T-cell (primary cell): ENCODE measurements around the gene RUVBL1. TPM values are rescaled to one million over a fixed set of nuclear protein-coding genes. Genes with fewer than 3 reads are reported as not detected.

ENCODE experiments used
- ATAC-seq, 4 experiments: fragments of 200-7000 bp in 3 of 4; fragments of 150-1000 bp in 1 of 4; cut with Tn5 transposase; replicated peaks in 1 of 4; 1 replicate in 3 of 4; 2 replicates in 1 of 4; pipeline ENCODE4 v1.10.0; 2021; ENCODE audit warnings: moderate library complexity in 3 of 4, mild to moderate bottlenecking in 2 of 4, moderate number of reproducible peaks in 1 of 4
- CTCF ChIA-PET, 2 donors: fragments of 300-600 bp; sonication (Branson Sonifier 250); formaldehyde crosslinking; loops; one replicate each; lab custom pipeline; 2022; ENCODE audit warnings: antibody characterized with exemption in 2 of 2; lab: Charles Lee
- POLR2A ChIA-PET, 2 donors: fragments of 300-600 bp; sonication (Branson Sonifier 250); formaldehyde crosslinking; loops; one replicate each; lab custom pipeline; 2022; ENCODE audit warnings: antibody characterized with exemption in 2 of 2; lab: Charles Lee
- DNase-seq, 35 experiments: peaks; one replicate each; pipeline versions ENCODE4 v3.0.0 to v3.0.0-alpha.2; 2013 to 2023
- H3K27ac ChIP-seq: one replicate; pipeline ENCODE4 v1.5.1; 2013; ENCODE audit warnings: low read length
- H3K27me3 ChIP-seq, 2 experiments: replicated peaks in 1 of 2; 1 replicate in 1 of 2; 2 replicates in 1 of 2; pipeline versions ENCODE4 v1.6.1 to v1.7.0; 2013; ENCODE audit warnings: low read length in 1 of 2, mixed read lengths in 1 of 2; ENCODE audit not compliant: control insufficient read depth in 2 of 2, insufficient read depth in 2 of 2; ENCODE audit errors: extremely low read depth in 1 of 2
- H3K36me3 ChIP-seq, 2 donors: 1 replicate in 1 of 2; 2 replicates in 1 of 2; pipeline versions ENCODE4 v1.6.1 to v1.7.0; 2013; ENCODE audit warnings: low read length in 1 of 2; ENCODE audit not compliant: control insufficient read depth in 2 of 2, insufficient read depth in 1 of 2; ENCODE audit errors: extremely low read depth in 1 of 2
- H3K4me1 ChIP-seq, 2 experiments: 1 replicate in 1 of 2; 2 replicates in 1 of 2; pipeline versions ENCODE4 v1.6.1 to v1.7.0; 2013; ENCODE audit warnings: low read length in 2 of 2, mixed read lengths in 1 of 2; ENCODE audit not compliant: insufficient read depth in 2 of 2, control insufficient read depth in 1 of 2; ENCODE audit errors: extremely low read depth in 1 of 2
- H3K4me3 ChIP-seq, 2 donors: 1 replicate in 1 of 2; 2 replicates in 1 of 2; pipeline versions ENCODE4 v1.5.1 to v1.7.0; 2013; ENCODE audit warnings: mild to moderate bottlenecking in 2 of 2, low read length in 1 of 2, moderate library complexity in 1 of 2; ENCODE audit not compliant: control insufficient read depth in 1 of 2; ENCODE audit errors: extremely low read depth in 1 of 2
- H3K9me3 ChIP-seq: 2 replicates; pipeline ENCODE4 v1.7.0; 2013
- H3K27ac Mint-ChIP-seq, 2 donors: one replicate each; pipeline ENCODE4 v1.8.0; 2020 to 2021; ENCODE audit warnings: mild to moderate bottlenecking in 2 of 2, mixed read lengths in 2 of 2
- H3K27me3 Mint-ChIP-seq, 2 donors: one replicate each; pipeline ENCODE4 v1.8.0; 2021 to 2022; ENCODE audit warnings: mixed read lengths in 2 of 2
- H3K36me3 Mint-ChIP-seq: one replicate; pipeline ENCODE4 v1.8.0; 2021; ENCODE audit warnings: mixed read lengths
- H3K4me1 Mint-ChIP-seq, 3 donors: one replicate each; pipeline ENCODE4 v1.8.0; 2020 to 2022; ENCODE audit warnings: mixed read lengths in 3 of 3, mild to moderate bottlenecking in 1 of 3
- H3K4me3 Mint-ChIP-seq, 3 donors: one replicate each; pipeline ENCODE4 v1.8.0; 2020 to 2022; ENCODE audit warnings: mild to moderate bottlenecking in 3 of 3, mixed read lengths in 3 of 3, moderate library complexity in 3 of 3
- H3K9me3 Mint-ChIP-seq, 3 donors: one replicate each; pipeline ENCODE4 v1.8.0; 2020 to 2022; ENCODE audit warnings: mixed read lengths in 3 of 3
- WGBS: methylation state at CpG from one replicate; pipeline ENCODE4 v1.1.5; 2013; ENCODE audit warnings: missing lambda C conversion rate; ENCODE audit not compliant: insufficient coverage; 5-methylcytosine and 5-hydroxymethylcytosine counted together
- total RNA-seq, 35 experiments: library from RNA in 6 of 35; stranded (reverse) in 6 of 35; fragments of 120-200 nt in 1 of 35; gene quantifications; one replicate each; pipeline versions ENCODE4 v1.2.1 to v1.2.4 and lab custom pipeline; 2013 to 2026

RUVBL1 gene
- total RNA-seq (10 to 100 TPM; 21.4 to 33.4 (median 29.9) TPM), total RNA-seq (lab: John Stamatoyannopoulos, UW) (14.8 to 232 (median 38.9) reads per million in 29 experiments)
- total RNA-seq (2013) = 48.4 TPM

DNA sequence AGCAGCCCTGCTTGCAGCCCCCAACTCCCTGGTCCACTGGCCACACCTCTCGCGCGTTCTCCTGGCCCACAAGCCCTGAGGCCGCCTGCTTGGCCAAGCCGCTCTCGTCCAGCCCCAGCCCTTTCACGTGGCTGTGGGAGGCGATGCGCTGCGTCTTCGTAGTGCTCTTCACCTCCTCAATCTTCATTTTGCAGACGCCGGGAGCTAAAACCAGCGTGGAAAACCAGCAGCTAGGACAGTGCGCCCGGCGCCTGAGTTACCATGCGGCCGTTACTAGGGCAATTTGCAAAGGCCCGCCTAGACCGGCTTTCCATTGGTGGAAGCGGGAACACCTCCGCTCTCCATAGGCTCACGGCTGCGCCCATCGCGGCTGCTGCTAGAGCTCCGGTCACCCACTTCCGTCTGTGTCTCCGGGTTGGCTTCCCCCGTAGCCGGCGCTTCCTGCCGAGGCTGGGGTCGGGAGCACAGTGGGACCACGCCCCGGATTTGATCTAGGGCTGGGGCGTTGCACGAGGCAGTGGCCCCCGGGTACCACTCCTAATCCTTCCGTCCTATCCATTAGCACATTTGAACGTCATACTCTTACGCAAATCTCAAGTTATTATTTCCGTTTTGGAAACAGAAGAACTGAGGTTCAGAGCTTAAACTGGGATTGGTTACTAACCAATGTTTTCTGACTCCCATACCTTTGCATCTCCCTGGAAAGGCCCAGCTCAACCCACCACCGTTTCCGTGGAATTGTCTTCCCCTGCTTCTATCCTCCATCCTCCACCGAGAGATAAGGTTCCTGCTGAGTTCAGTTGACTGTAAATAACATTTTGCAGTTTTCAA, at the start of gene RUVBL1:
TSS of gene RUVBL1 (minus strand) at position 275 of the 831 bp plus-strand sequence. CDS start at position 187, 88 bp downstream.
- under 1% methylated on average over 43 of the region's 47 CpGs for WGBS

DNA sequence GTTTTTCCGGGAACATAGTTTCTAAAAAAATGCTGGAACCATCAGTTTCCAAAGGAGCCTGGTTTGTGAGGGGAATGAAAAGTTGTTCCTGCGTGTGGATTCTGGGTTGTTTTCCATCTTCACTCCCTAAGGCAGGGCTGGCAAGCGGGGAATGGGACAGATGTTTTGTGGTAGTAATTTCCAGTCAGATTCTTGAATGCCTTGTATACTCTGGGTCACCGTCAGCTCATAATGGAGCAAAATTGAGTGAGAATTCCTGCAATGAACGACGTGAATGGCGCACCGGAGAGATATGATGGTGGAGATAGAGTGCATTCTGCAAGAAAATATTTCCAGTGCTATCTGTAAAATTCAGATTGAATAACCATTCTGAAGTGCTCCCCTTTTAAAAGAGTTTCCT, 49.6 kb upstream of the RUVBL1 start:
- H3K36me3 ChIP-seq = no peaks in the 10 kb centered on the region
- no peaks in the 10 kb centered on the region for H3K9me3 ChIP-seq
- H3K27ac ChIP-seq = no peak overlapping the region
- Mint-ChIP-seq H3K27ac (peak overlapping the region in 1 of 2 donors; percentile 13), H3K4me3 (no peak overlapping the region), H3K27me3 (no peaks in the 10 kb centered on the region), H3K36me3 (peaks cover 7% of the 10 kb centered on the region), H3K9me3 (no peaks in the 10 kb centered on the region), H3K4me1 (peaks cover 36 to 59% (median 51%) of the 10 kb centered on the region in 3 donors)
- 100% methylated on average over 2 of the region's 8 CpGs for WGBS
- peaks cover 0 to 6% of the 10 kb centered on the region in 2 experiments for H3K4me1 ChIP-seq
- ATAC-seq (no peak), DNase-seq (no peak)
- POLR2A ChIA-PET = no interaction called here
- no peaks in the 10 kb centered on the region for H3K27me3 ChIP-seq
- no peak overlapping the region for H3K4me3 ChIP-seq
- CTCF ChIA-PET = interaction anchor here in 1 of 2 donors (0.8 kb wide), 1 partner anchor 10 kb away, joined by 3 read pairs; no protein-coding TSS in a partner anchor

More for the DNA sequence above, at the start of gene RUVBL1:
- peaks cover 10% of the 10 kb centered on the region for H3K36me3 Mint-ChIP-seq
- H3K4me3 Mint-ChIP-seq = peak within 1 kb of the TSS; percentile 97 to 100 (median 97)
- DNase-seq (peak; percentile 87 to 99 (median 98)), ATAC-seq (peak; percentile 94 to 99 (median 99))
- peaks cover 12 to 21% of the 10 kb centered on the region in 2 experiments for H3K4me1 ChIP-seq
- H3K27me3 ChIP-seq = no peaks in the 10 kb centered on the region
- peaks cover 29 to 42% (median 32%) of the 10 kb centered on the region in 3 donors for H3K4me1 Mint-ChIP-seq
- H3K27ac Mint-ChIP-seq = peak within 1 kb of the TSS; percentile 94 to 95
- no peaks in the 10 kb centered on the region for H3K36me3 ChIP-seq
- peak within 1 kb of the TSS; percentile 70 to 96 for H3K4me3 ChIP-seq
- H3K27ac ChIP-seq = peak within 1 kb of the TSS; percentile 97
- CTCF ChIA-PET = interaction anchor here (0.5 to 3.1 kb wide), 9 partner anchors 10 to 513 kb away, joined by 3 to 21 read pairs (median 3); partner anchors contain the start of gene EEFSEC (in 1 of the 2)
- no peaks in the 10 kb centered on the region for H3K27me3 Mint-ChIP-seq
- POLR2A ChIA-PET = interaction anchor here (0.6 to 2.0 kb wide), 5 partner anchors 10 to 172 kb away, joined by 3 to 10 read pairs (median 4); partner anchors contain the start of gene EEFSEC (in 2 of the 2)
- H3K9me3 ChIP-seq = no peaks in the 10 kb centered on the region
- no peaks in the 10 kb centered on the region for H3K9me3 Mint-ChIP-seq

GRCh38 chr3:128170866-128171516, 47.4 kb upstream of the RUVBL1 start:
- H3K27me3 Mint-ChIP-seq = no peaks in the 10 kb centered on the region
- no CpG with 5 or more reads among the region's 5 CpGs for WGBS
- H3K9me3 Mint-ChIP-seq = no peaks in the 10 kb centered on the region
- no peak overlapping the region for H3K27ac ChIP-seq
- no peaks in the 10 kb centered on the region for H3K36me3 ChIP-seq
- no peak overlapping the region for H3K4me3 Mint-ChIP-seq
- ATAC-seq (no peak), DNase-seq (peak in 1 of 35 experiments; percentile 28)
- POLR2A ChIA-PET = no interaction called here
- CTCF ChIA-PET = interaction anchor here in 1 of 2 donors (0.6 kb wide), 1 partner anchor 200 kb away, joined by 4 read pairs; no protein-coding TSS in a partner anchor
- peaks cover 15% of the 10 kb centered on the region for H3K36me3 Mint-ChIP-seq
- H3K4me3 ChIP-seq = no peak overlapping the region
- no peaks in the 10 kb centered on the region for H3K9me3 ChIP-seq
- H3K27ac Mint-ChIP-seq = no peak overlapping the region
- no peaks in the 10 kb centered on the region for H3K27me3 ChIP-seq
- H3K4me1 ChIP-seq = peaks cover 0 to 6% of the 10 kb centered on the region in 2 experiments
- H3K4me1 Mint-ChIP-seq = peaks cover 33 to 48% (median 43%) of the 10 kb centered on the region in 3 donors

- H3K27me3 Mint-ChIP-seq = no peaks in the 10 kb centered on the region
- H3K36me3 ChIP-seq = no peaks in the 10 kb centered on the region
- H3K9me3 Mint-ChIP-seq = no peaks in the 10 kb centered on the region
- no peaks in the 10 kb centered on the region for H3K27me3 ChIP-seq
- peaks cover 30 to 46% (median 34%) of the 10 kb centered on the region in 3 donors for H3K4me1 Mint-ChIP-seq
- no peak for ATAC-seq
- DNase-seq = no peak
- peaks cover 21% of the 10 kb centered on the region for H3K36me3 Mint-ChIP-seq
- ChIA-PET CTCF (no interaction called here), POLR2A (no interaction called here)
- H3K27ac Mint-ChIP-seq = no peak overlapping the region
- H3K27ac ChIP-seq = no peak overlapping the region
- no peak overlapping the region for H3K4me3 Mint-ChIP-seq
- H3K4me3 ChIP-seq = no peak overlapping the region
- peaks cover 0 to 5% of the 10 kb centered on the region in 2 experiments for H3K4me1 ChIP-seq
- 70% methylated on average over 1 of the region's 4 CpGs for WGBS
- H3K9me3 ChIP-seq = no peaks in the 10 kb centered on the region
Observed at GRCh38 chr3:128168836-128169235, 45.2 kb upstream of the RUVBL1 start.

- DNase-seq (no peak), ATAC-seq (no peak)
- WGBS = 93% methylated on average over 4 of the region's 5 CpGs
- H3K36me3 Mint-ChIP-seq = peaks cover 21% of the 10 kb centered on the region
- Histone ChIP-seq H3K4me1 (peaks cover 0 to 5% of the 10 kb centered on the region in 2 experiments), H3K4me3 (no peak overlapping the region), H3K27ac (no peak overlapping the region), H3K27me3 (no peaks in the 10 kb centered on the region), H3K36me3 (no peaks in the 10 kb centered on the region), H3K9me3 (no peaks in the 10 kb centered on the region)
- H3K27ac Mint-ChIP-seq = no peak overlapping the region
- H3K9me3 Mint-ChIP-seq = no peaks in the 10 kb centered on the region
- POLR2A ChIA-PET = interaction anchor here in 1 of 2 donors (0.6 kb wide), 1 partner anchor 720 kb away, joined by 5 read pairs; no protein-coding TSS in a partner anchor
- CTCF ChIA-PET = no interaction called here
- H3K4me3 Mint-ChIP-seq = no peak overlapping the region
- no peaks in the 10 kb centered on the region for H3K27me3 Mint-ChIP-seq
- H3K4me1 Mint-ChIP-seq = peaks cover 29 to 39% (median 33%) of the 10 kb centered on the region in 3 donors
Observed at GRCh38 chr3:128167973-128168674, 44.5 kb upstream of the RUVBL1 start.
